Activated CD8-positive, alpha-beta memory T cell treated with anti-CD3 and anti-CD28 coated beads, Interleukin-2, amount 50 U/mL, for 4 hours (primary cell): ENCODE measurements around the gene PARP2.
"Not testable (repeated sequence)": the region's sequence is repeated elsewhere in the genome, so short reads cannot be mapped to it uniquely, and the experiment has no call there.

Experiments used
- DNase-seq: peaks from one replicate; pipeline ENCODE4 v3.0.0-alpha.2; 2020

The PARP2 gene

DNA sequence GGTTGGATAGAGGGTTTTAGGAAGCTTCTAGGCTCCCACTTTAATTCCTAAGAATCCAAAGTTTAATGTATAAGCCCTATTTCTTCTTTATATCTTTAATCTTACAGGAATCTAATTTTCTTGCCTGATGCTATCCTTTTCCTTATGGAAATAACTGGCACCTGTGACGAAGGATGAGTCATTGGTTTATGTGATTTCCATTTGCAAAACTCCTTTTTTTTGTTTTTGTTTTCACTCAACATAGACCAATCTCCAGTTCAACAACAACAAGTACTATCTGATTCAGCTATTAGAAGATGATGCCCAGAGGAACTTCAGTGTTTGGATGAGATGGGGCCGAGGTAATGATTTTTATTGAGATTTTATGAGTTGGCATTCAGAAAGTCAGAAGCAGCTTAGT, 6.8 kb downstream of the PARP2 start:
- DNase-seq, result no peak

- no peak for DNase-seq
Measured at GRCh38 chr14:20350860-20351259, 7.4 kb downstream of the PARP2 start.

GRCh38 chr14:20356422-20356821, 13.0 kb downstream of the PARP2 start:
- no peak for DNase-seq

GRCh38 chr14:20358474-20358873, 15.0 kb downstream of the PARP2 start:
- DNase-seq, result not testable (repeated sequence)

DNA sequence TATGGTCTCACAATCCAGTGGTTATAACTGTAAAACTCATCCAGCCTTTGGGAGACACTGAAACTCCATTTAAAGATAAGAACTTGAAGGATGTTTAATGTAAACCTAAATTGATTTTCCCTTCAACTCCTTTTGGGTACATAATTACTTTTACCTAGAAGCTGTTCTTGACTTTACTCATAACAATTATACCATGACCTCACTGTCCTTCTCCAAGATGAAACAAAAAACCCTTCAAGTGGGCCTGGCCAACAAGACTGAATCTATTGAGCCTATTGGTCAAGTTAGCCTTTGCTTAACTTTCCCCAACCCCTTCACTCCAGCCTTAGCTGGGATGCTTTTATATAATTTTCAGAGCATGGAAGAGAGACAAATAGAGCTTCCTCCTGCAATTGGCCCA, 22.5 kb downstream of the PARP2 start:
- no peak for DNase-seq

GRCh38 chr14:20372796-20373195, 29.4 kb downstream of the PARP2 start:
- DNase-seq, result no peak

GRCh38 chr14:20375471-20375870, 32.0 kb downstream of the PARP2 start:
- DNase-seq, result no peak

GRCh38 chr14:20376071-20376588, 32.7 kb downstream of the PARP2 start:
- DNase-seq, result no peak

DNA sequence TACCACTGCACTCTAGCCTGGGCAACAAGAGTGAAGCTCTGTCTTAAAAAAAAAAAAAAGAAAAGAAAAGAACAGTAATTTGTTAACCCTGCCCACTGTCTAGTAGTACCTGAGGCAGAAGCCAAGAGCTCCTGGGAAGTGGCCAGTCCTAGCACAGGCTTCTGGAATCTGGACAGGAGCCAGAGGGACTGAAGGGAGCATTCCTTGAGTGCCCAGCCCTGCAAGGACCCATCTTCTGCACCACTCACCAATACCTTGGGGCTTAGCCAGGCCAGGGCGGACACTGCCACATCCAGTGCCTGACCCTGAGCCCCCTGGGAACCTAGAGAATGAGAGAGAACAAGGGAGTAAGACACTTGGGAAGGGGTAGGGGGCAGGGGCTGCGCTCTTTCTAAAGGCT, 33.7 kb downstream of the PARP2 start:
- no peak for DNase-seq

DNA sequence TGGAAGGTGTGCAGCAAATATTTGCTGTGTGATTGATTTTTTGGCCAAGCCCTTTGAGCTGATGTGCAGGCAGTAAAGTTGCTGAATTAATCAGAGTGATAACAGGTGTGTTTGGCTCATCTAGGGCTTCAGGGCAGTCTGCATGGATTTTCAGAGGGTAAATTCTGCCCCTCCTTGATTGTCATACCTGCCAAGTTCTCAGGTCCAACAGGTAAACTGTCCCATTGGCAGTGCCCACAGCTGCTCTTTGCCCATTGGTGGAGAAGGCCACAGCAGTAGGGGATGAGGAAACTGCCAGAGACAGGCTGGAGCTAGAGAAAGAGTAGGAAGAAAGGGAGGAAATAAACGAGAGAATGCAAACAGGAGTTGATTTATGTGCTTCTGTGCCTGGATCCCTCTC, 36.3 kb downstream of the PARP2 start:
- no peak for DNase-seq

GRCh38 chr14:20380681-20381080, 37.2 kb downstream of the PARP2 start:
- no peak for DNase-seq

DNA sequence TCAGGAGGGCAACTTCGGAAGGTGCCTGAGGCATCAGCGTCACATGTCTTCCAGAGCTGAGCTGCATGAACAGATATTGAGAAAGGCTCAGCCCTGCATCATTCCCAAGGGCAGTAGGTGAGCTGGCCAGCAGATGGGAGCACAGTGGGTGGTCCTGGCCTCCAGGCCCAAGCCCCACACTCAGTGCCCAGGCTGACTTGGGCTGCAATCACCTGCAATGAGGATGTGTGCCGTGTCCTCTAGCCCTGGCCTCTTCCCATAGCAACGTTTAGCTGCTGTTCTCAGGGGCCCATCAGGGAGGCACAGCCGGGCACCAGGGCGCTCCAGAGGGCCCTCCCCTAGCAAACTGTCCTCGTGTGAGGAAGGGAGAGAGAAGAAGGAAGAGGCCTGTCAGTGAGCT, 37.9 kb downstream of the PARP2 start:
- DNase-seq, result no peak

DNA sequence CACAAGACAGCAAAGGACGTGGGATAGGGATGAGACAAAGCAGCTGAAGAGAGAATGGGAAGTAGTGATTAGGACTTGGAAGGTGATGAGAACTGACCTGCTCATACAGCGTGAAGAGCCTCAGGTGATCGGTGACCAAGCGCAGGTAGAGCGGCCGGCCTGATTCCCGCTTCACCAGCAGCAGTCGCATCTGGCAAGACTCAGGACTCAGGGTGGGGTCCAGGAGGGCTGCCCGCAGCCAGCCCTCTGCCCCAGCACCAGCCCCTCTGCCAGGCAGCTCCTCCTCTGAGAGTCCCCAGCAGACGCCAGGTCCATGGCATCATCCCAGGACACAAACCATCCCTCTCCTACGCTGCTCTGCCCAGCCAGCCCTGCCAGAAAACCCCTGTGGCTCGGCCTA, 39.1 kb downstream of the PARP2 start:
- DNase-seq, result no peak

- no peak for DNase-seq
Measured at GRCh38 chr14:20383032-20383431, 39.6 kb downstream of the PARP2 start.

DNA sequence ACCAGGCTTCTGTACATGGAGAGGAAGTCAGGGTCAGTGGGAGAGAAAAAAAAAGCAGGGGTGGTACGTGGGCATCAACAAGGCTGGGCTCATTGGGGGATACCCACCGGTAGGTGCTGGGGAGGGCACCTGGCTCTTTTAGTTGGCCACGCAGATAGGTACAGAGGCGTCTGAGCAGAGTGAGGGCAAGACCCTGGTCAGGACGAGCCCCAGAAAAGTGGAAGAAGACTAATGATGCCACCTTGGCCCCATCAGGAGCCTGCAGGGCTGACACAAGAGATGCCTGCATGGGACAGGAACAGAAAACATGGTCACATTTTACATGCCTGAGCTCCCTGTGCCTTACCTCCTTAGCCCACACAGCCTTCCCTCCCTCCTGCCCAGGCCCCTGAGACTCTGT, 40.2 kb downstream of the PARP2 start:
- no peak for DNase-seq

DNA sequence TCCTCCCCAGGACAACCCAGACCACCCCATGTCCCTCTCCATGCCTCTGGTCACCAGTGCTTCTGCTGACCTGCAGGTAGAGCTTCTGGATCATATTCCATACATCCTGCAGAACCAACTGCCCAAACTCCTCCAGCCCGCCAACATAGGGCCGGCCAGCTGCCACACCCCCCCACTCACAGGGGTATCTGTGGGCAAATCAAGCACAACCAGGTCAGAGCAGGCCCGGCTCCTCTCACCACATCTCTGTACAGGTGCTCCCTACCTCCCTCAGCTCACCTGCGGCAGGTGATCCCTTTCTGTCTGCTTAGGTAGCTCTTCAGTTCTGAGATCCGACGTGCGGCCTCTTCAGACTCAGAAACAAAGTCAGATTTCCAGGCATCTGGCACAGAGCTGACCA, 40.9 kb downstream of the PARP2 start:
- DNase-seq, result no peak

GRCh38 chr14:20384886-20385285, 41.5 kb downstream of the PARP2 start:
- DNase-seq, result no peak

GRCh38 chr14:20386276-20386855, 42.9 kb downstream of the PARP2 start:
- DNase-seq, result no peak

- no peak for DNase-seq
Measured at GRCh38 chr14:20387576-20387975, 44.1 kb downstream of the PARP2 start.

GRCh38 chr14:20388159-20388558, 44.7 kb downstream of the PARP2 start:
- DNase-seq, result no peak

DNA sequence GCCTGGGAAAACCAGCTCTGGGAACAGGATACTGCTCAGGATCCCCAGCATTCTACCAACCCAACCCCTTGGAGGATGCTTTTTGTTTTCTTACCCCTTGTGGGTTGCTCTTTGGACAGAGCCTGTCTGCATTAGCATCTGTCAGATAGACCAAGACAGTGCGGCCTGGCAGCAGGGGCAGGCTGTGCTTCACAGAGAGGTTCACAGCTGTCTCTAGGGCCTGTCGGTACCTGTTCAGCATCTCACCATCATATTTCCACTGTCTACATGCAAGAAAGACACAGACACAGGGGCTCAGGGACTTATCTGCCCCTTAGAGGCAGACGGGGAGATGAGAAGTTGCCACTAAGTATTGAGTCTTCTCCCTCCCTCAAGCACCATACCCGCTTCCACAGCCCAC, 48.1 kb downstream of the PARP2 start:
- no peak for DNase-seq

GRCh38 chr14:20397511-20397910, 54.1 kb downstream of the PARP2 start:
- no peak for DNase-seq

- no peak for DNase-seq
Measured at GRCh38 chr14:20400589-20400964, 57.1 kb downstream of the PARP2 start.

- DNase-seq, result no peak
Measured at GRCh38 chr14:20400965-20401593, 57.6 kb downstream of the PARP2 start.

DNA sequence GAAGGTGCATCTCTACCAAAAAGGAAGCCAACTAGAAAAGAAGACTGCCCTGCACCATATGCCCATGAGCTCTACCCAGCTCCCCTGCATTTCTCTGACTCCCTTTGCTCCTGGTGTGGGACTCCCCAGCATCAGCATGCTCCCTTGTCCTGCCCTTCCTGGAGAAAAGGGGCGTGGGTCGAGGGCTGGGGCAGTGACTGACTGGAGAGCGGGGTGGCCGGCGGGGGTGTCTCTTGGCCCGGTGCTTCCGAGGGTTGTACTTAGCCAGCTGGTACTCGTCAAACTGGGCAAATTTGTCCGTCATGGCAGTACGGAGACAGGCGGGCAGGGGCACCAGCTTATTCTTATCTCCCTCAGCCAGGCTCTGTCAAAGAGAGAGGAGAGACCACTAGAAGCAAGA, 60.1 kb downstream of the PARP2 start:
- no peak for DNase-seq
